NCI-H187 (cell line): Measurements from ENCODE around the gene MGRN1.
A peak's percentile ranks its signal among the peaks of the same experiment; 100 is the strongest.
"Not testable (repeated sequence)": the region's sequence is repeated elsewhere in the genome, so short reads cannot be mapped to it uniquely, and the experiment has no call there.

Source experiments
- DNase-seq, 2 experiments: peaks; one replicate each; lab custom pipeline; 2025; lab: John Stamatoyannopoulos, UW

The MGRN1 gene

DNA sequence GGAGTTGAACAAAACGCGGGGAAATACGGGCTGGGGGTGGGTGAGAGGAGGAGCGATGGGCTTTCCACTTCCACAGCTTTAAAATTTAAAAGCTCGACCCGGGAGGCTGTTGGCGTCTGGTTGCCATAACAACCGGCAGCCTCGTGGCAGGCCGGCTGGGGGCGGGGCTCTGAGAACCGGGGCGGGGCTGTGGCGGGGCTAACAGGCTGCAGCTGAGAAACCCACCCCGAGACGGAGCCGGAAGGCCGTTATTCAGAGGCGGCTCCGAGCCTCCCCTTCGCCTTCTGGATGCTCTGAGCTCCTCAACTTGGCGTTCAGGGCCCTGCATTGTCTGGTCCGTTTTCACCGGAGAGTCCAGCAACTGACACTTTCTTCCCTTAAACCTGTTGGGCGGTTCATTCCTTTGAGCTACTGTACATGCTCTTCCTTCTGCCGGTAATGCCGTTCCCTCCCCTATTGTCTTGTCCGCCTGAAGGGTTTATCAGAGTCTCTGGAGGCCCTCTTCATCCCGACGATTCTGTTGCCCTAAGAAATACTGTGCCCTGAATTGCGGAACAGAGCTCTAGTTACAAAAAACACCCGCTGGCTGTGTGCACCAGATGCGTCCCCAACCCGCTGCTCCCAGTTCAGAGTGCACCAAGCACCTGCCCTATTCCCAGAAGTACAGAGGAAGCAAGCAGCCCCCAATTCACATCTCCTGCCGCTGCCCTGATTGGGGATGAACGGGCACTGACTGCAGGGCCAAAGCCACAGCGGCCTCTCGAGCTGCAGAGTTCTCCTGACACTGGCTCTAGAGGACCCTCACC is 110.3 kb downstream of the MGRN1 start:
- peak; percentile 32 to 47 for DNase-seq

DNA sequence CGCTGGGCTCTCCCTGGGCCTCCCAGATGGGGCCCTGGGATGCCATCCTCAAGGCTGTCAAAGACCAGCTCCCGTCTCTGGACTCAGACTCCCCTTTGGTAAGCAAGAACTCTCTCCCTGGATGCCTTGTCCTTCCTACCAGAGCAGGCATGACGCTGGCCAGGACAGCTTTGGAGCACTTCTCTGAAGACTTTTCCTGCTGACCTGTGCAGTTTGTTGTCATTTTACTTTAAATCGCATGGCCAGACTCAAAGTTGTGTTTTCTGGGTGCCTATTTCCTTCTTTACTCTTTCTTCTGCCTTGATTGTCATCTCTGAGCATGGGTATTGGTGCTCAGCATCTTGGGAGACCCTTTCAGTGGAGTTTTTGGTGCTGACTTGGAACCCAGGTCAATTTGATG is 111.9 kb downstream of the MGRN1 start:
- no peak for DNase-seq

DNA sequence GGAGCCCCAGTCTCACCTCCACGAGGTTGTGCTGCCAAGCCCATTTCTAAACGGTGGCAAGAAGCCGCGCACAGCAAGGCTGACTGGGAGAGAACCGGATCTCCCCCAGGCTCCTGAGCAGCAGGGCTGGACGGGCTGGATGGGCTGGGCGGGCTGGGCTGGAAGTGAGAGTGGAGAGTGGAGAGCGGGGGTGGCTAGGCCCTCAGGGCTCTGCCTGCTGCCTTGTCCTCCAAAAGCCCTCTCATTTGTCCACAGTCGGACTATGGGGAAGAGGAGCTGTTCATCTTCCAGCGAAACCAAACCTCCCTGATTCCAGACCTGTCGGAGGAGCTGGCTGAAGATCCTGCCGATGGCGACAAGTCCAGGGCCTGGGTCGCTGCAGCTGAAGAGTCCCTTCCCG is 112.9 kb downstream of the MGRN1 start:
- no peak for DNase-seq

DNA sequence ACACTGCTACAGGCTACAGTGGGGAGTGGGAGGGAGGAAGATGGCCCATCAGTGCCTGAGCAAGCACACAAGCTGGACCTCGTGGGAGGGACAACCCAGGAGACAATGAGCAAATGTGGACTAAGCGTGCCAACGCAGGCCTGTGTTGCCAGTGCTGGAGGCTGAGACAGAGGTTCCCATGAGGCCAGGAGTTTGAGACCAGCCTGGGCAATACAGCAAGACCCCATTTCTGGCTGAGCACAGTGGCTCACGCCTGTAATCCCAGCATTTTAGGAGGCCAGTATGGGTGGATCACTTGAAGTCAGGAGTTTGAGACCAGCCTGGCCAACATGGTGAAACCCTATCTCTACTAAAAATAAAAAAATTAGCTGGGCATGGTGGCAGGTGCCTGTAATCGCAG is 113.7 kb downstream of the MGRN1 start:
- DNase-seq, result not testable (repeated sequence)
